ENCODE results near the gene TNFRSF12A. TPM values are rescaled to one million over a fixed set of nuclear protein-coding genes. Genes with fewer than 3 reads are reported as not detected.

The TNFRSF12A gene
- total and polyA plus RNA-seq, 2 of the 13 experiments (the other 11 are each of a cell fraction or from before 2014, with no cell fraction given): 61.9 to 66.0 TPM

DNA sequence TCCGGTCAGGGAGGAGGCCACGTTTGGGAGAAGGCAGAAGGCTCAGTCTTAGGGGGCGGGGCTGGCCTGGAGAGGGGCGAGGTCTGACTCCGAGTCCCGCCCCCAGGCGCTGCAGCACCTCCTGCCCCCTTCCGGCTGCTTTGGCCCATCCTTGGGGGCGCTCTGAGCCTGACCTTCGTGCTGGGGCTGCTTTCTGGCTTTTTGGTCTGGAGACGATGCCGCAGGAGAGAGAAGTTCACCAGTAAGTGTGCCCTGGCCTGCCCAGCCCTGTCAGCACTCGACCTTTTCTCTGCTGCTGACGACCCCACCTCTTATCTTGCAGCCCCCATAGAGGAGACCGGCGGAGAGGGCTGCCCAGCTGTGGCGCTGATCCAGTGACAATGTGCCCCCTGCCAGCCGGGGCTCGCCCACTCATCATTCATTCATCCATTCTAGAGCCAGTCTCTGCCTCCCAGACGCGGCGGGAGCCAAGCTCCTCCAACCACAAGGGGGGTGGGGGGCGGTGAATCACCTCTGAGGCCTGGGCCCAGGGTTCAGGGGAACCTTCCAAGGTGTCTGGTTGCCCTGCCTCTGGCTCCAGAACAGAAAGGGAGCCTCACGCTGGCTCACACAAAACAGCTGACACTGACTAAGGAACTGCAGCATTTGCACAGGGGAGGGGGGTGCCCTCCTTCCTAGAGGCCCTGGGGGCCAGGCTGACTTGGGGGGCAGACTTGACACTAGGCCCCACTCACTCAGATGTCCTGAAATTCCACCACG lies 1.5 kb downstream of the TNFRSF12A start (continued):
- TF ChIP-seq TFAP4 (IDR thresholded peaks at IDR 0.05; ENCODE audit: borderline replicate concordance, low read depth) (0 out of 2 replicates have a peak, but pooled peaks have one; percentile 16), HNF4G (IDR thresholded peaks at IDR 0.05; ENCODE audit: borderline replicate concordance, low read depth, low read length) (peak; percentile 25; the same call in 1 of the 2 replicates), HNF4G (CRISPR knock-in tag; IDR thresholded peaks at IDR 0.05; ENCODE audit: borderline replicate concordance, low read depth) (no peak), MTA1 (CRISPR knock-in tag; IDR thresholded peaks at IDR 0.05; ENCODE audit: borderline replicate concordance) (0 out of 2 replicates have a peak, but pooled peaks have one; percentile 13), ATF5 (CRISPR knock-in tag; IDR thresholded peaks at IDR 0.05; ENCODE audit: low read depth) (no peak), GLI4 (CRISPR knock-in tag; IDR thresholded peaks at IDR 0.05; ENCODE audit: borderline replicate concordance) (0 out of 2 replicates have a peak, but pooled peaks have one; percentile 38), ZFP82 (CRISPR knock-in tag; IDR thresholded peaks at IDR 0.05; ENCODE audit: borderline replicate concordance) (peak; percentile 32; the same call in 1 of the 2 replicates), ZNF501 (CRISPR knock-in tag; IDR thresholded peaks at IDR 0.05) (peak; percentile 6; the same call in 1 of the 2 replicates), RBFOX2 (IDR thresholded peaks at IDR 0.05; ENCODE audit: low read depth, low read length) (peak; percentile 73), ZNF589 (CRISPR knock-in tag; conservative IDR thresholded peaks at IDR 0.05) (no peak), ZNF550 (CRISPR knock-in tag; IDR thresholded peaks at IDR 0.05; ENCODE audit: borderline replicate concordance) (no peak), TAF15 (IDR thresholded peaks at IDR 0.05; ENCODE audit: low read depth, low read length, poor library complexity, severe bottlenecking) (peak; percentile 18), ZNF335 (CRISPR knock-in tag; IDR thresholded peaks at IDR 0.05) (no peak), SALL2 (CRISPR knock-in tag; IDR thresholded peaks at IDR 0.05) (0 out of 2 replicates have a peak, but pooled peaks have one; percentile 14), DBP (CRISPR knock-in tag; IDR thresholded peaks at IDR 0.05; ENCODE audit: not compliant biosample characterization) (no peak), ZNF598 (CRISPR knock-in tag; IDR thresholded peaks at IDR 0.05; ENCODE audit: borderline replicate concordance) (0 out of 2 replicates have a peak, but pooled peaks have one; percentile 51)
- TF ChIP-seq, protein P1, sequence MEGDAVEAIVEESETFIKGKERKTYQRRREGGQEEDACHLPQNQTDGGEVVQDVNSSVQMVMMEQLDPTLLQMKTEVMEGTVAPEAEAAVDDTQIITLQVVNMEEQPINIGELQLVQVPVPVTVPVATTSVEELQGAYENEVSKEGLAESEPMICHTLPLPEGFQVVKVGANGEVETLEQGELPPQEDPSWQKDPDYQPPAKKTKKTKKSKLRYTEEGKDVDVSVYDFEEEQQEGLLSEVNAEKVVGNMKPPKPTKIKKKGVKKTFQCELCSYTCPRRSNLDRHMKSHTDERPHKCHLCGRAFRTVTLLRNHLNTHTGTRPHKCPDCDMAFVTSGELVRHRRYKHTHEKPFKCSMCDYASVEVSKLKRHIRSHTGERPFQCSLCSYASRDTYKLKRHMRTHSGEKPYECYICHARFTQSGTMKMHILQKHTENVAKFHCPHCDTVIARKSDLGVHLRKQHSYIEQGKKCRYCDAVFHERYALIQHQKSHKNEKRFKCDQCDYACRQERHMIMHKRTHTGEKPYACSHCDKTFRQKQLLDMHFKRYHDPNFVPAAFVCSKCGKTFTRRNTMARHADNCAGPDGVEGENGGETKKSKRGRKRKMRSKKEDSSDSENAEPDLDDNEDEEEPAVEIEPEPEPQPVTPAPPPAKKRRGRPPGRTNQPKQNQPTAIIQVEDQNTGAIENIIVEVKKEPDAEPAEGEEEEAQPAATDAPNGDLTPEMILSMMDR (CRISPR knock-in tag; IDR thresholded peaks at IDR 0.05): peak; percentile 70
- TF ChIP-seq, protein P2, sequence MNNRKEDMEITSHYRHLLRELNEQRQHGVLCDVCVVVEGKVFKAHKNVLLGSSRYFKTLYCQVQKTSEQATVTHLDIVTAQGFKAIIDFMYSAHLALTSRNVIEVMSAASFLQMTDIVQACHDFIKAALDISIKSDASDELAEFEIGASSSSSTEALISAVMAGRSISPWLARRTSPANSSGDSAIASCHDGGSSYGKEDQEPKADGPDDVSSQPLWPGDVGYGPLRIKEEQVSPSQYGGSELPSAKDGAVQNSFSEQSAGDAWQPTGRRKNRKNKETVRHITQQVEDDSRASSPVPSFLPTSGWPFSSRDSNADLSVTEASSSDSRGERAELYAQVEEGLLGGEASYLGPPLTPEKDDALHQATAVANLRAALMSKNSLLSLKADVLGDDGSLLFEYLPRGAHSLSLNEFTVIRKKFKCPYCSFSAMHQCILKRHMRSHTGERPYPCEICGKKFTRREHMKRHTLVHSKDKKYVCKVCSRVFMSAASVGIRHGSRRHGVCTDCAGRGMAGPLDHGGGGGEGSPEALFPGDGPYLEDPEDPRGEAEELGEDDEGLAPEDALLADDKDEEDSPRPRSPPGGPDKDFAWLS (CRISPR knock-in tag; IDR thresholded peaks at IDR 0.05; ENCODE audit: borderline replicate concordance): no peak
- TF ChIP-seq, protein P3, sequence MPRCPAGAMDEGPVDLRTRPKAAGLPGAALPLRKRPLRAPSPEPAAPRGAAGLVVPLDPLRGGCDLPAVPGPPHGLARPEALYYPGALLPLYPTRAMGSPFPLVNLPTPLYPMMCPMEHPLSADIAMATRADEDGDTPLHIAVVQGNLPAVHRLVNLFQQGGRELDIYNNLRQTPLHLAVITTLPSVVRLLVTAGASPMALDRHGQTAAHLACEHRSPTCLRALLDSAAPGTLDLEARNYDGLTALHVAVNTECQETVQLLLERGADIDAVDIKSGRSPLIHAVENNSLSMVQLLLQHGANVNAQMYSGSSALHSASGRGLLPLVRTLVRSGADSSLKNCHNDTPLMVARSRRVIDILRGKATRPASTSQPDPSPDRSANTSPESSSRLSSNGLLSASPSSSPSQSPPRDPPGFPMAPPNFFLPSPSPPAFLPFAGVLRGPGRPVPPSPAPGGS (CRISPR knock-in tag; IDR thresholded peaks at IDR 0.05): no peak
- TF ChIP-seq, protein P4, sequence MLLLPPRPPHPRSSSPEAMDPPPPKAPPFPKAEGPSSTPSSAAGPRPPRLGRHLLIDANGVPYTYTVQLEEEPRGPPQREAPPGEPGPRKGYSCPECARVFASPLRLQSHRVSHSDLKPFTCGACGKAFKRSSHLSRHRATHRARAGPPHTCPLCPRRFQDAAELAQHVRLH (CRISPR knock-in tag; IDR thresholded peaks at IDR 0.05; ENCODE audit: borderline replicate concordance, low read depth): no peak

Data from HepG2 (cell line).